A673 (cell line): ENCODE results near the gene C6orf47. TPM values are rescaled to one million over a fixed set of nuclear protein-coding genes. Genes with fewer than 3 reads are reported as not detected.
A peak's percentile ranks its signal among the peaks of the same experiment; 100 is the strongest.

Source experiments
- BruUV-seq: library from RNA; stranded (reverse); fragments of 400-500 nt; replicated peaks from 2 replicates; lab custom pipeline; 2021; lab: Mats Ljungman, UMichigan
- CTCF ChIA-PET: fragments of 300-600 bp; sonication (Branson Sonifier 250); formaldehyde crosslinking; loops from one replicate; lab custom pipeline; 2022; ENCODE audit warnings: antibody characterized with exemption; lab: Charles Lee
- POLR2A ChIA-PET: fragments of 300-600 bp; sonication (Branson Sonifier 250); formaldehyde crosslinking; loops from one replicate; lab custom pipeline; 2022; ENCODE audit warnings: antibody characterized with exemption; ENCODE audit not compliant: low non-redundant PET; lab: Charles Lee
- DNase-seq: peaks from one replicate; pipeline ENCODE4 v3.0.0-alpha.2; 2015; ENCODE audit warnings: low spot score
- H3K27ac ChIP-seq: fragments of 200-600 bp; sonication (generic); 2 replicates; pipeline ENCODE4 v1.5.1; 2016; ENCODE audit warnings: mixed run types, low read depth, mild to moderate bottlenecking, mixed read lengths, antibody characterized with exemption, low read length; ENCODE audit not compliant: poor library complexity, severe bottlenecking
- H3K27me3 ChIP-seq: fragments of 200-600 bp; sonication (generic); replicated peaks from 2 replicates; pipeline ENCODE4 v1.6.1; 2017; ENCODE audit warnings: mixed run types, low read depth, mild to moderate bottlenecking, mixed read lengths, antibody characterized with exemption, low read length; ENCODE audit not compliant: insufficient read depth, poor library complexity
- H3K36me3 ChIP-seq: fragments of 200-600 bp; sonication (generic); 2 replicates; pipeline ENCODE4 v1.6.1; 2016; ENCODE audit warnings: mixed run types, mild to moderate bottlenecking, mixed read lengths, antibody characterized with exemption, low read length; ENCODE audit not compliant: insufficient read depth, poor library complexity, severe bottlenecking
- H3K4me1 ChIP-seq: fragments of 200-600 bp; sonication (generic); 2 replicates; pipeline ENCODE4 v1.6.1; 2017; ENCODE audit warnings: mixed run types, mild to moderate bottlenecking, mixed read lengths, antibody characterized with exemption, low read length; ENCODE audit not compliant: insufficient read depth, poor library complexity, severe bottlenecking
- H3K4me3 ChIP-seq: fragments of 200-600 bp; sonication (generic); 2 replicates; pipeline ENCODE4 v1.5.1; 2016; ENCODE audit warnings: low read depth, mixed run types, mild to moderate bottlenecking, mixed read lengths, low read length; ENCODE audit not compliant: poor library complexity, severe bottlenecking
- H3K9me3 ChIP-seq: fragments of 200-600 bp; sonication (generic); 2 replicates; pipeline ENCODE4 v1.6.1; 2016; ENCODE audit warnings: mixed run types, low read depth, mild to moderate bottlenecking, mixed read lengths, antibody characterized with exemption, low read length; ENCODE audit not compliant: poor library complexity, severe bottlenecking
- EZH2 ChIP-seq: fragments of 200-600 bp; sonication (generic); IDR thresholded peaks from 2 replicates; pipeline ENCODE4 v1.6.1; 2017; ENCODE audit warnings: borderline replicate concordance, low read depth, mild to moderate bottlenecking, mixed read lengths, antibody characterized with exemption, low read length; ENCODE audit not compliant: poor library complexity, severe bottlenecking
- intact Hi-C: fragments of 100-400 bp; cut with micrococcal nuclease; formaldehyde crosslinking; loops from one replicate; pipeline ENCODE4 v1.10.0; 2022; ENCODE audit not compliant: unreplicated experiment
- total RNA-seq: library from RNA; stranded (reverse); gene quantifications from 2 replicates; pipeline ENCODE4 v1.2.3, GENCODE V29; 2021
- TF ChIP-seq, protein P1 (sequence below): fragments of 300-800, 200-600 bp; sonication (generic); conservative IDR thresholded peaks from 2 replicates; pipeline ENCODE4 v1.5.1; 2017; ENCODE audit warnings: low read depth, mild to moderate bottlenecking, antibody characterized with exemption, low read length, moderate library complexity, mixed read lengths

The C6orf47 gene
- total RNA-seq, 1 experiment from 2014 or later, result 21.3 TPM

DNA sequence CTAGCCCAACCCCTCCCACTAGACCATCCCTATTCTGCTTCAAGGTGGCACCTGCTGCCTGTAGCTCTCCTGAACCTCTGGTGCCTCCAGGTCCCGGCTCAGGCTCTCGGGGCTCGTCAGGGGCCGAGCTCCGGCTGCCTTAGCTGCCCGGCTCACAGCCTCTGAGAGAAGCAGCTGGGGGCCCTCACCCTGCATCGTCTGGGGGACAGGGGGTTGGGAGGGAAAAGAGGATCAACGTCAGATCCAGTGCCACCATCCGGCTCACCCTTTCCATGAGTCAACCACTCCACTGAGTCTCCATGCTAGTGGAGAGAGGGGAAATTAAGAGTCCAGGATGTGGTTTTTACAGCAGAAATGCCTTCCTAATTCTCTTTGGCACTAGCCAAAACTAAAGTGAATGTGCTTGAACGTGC, 21.1 kb downstream of the C6orf47 start:
- no peaks in the 10 kb centered on the region for H3K27me3 ChIP-seq
- H3K36me3 ChIP-seq, result peaks cover 95% of the 10 kb centered on the region
- no peaks in the 10 kb centered on the region for H3K9me3 ChIP-seq
- intact Hi-C loops, result no loop called here
- no peak for TF ChIP-seq EZH2
- TF ChIP-seq, protein P1, sequence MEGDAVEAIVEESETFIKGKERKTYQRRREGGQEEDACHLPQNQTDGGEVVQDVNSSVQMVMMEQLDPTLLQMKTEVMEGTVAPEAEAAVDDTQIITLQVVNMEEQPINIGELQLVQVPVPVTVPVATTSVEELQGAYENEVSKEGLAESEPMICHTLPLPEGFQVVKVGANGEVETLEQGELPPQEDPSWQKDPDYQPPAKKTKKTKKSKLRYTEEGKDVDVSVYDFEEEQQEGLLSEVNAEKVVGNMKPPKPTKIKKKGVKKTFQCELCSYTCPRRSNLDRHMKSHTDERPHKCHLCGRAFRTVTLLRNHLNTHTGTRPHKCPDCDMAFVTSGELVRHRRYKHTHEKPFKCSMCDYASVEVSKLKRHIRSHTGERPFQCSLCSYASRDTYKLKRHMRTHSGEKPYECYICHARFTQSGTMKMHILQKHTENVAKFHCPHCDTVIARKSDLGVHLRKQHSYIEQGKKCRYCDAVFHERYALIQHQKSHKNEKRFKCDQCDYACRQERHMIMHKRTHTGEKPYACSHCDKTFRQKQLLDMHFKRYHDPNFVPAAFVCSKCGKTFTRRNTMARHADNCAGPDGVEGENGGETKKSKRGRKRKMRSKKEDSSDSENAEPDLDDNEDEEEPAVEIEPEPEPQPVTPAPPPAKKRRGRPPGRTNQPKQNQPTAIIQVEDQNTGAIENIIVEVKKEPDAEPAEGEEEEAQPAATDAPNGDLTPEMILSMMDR, result no peak
- POLR2A ChIA-PET, result no interaction called here
- BruUV-seq, result no TSS peak
- DNase-seq, result no peak
- CTCF ChIA-PET, result no interaction called here
- H3K4me3 ChIP-seq, result no peak overlapping the region
- H3K27ac ChIP-seq, result no peak overlapping the region
- H3K4me1 ChIP-seq, result no peaks in the 10 kb centered on the region

DNA sequence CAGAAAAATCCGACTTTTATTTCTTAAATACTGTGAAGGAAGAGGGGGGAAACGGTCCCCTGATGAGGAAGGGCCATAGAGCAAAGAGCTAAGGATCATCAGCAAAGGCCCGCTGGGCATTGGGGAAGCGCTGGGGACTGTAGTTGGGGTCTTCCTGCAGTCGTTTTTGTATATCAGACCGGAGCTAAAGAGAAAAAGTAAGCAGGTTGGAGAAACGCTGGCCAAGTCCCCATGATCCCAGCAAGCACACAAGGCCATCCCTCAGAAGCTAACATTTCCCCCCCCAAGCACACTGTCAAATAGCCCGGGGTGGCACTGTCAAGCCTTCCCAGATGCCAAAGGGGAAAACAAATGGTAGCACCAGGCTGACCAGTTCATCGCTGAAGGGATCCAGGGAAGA, 21.5 kb downstream of the C6orf47 start:
- no peak overlapping the region for H3K4me3 ChIP-seq
- intact Hi-C loops, result no loop called here
- H3K36me3 ChIP-seq, result peaks cover 95% of the 10 kb centered on the region
- no peak for DNase-seq
- H3K4me1 ChIP-seq, result no peaks in the 10 kb centered on the region
- TF ChIP-seq EZH2, result no peak
- TF ChIP-seq, protein P1, result no peak
- ChIA-PET POLR2A (no interaction called here), CTCF (no interaction called here)
- H3K27me3 ChIP-seq, result no peaks in the 10 kb centered on the region
- no TSS peak for BruUV-seq
- no peaks in the 10 kb centered on the region for H3K9me3 ChIP-seq
- no peak overlapping the region for H3K27ac ChIP-seq

DNA sequence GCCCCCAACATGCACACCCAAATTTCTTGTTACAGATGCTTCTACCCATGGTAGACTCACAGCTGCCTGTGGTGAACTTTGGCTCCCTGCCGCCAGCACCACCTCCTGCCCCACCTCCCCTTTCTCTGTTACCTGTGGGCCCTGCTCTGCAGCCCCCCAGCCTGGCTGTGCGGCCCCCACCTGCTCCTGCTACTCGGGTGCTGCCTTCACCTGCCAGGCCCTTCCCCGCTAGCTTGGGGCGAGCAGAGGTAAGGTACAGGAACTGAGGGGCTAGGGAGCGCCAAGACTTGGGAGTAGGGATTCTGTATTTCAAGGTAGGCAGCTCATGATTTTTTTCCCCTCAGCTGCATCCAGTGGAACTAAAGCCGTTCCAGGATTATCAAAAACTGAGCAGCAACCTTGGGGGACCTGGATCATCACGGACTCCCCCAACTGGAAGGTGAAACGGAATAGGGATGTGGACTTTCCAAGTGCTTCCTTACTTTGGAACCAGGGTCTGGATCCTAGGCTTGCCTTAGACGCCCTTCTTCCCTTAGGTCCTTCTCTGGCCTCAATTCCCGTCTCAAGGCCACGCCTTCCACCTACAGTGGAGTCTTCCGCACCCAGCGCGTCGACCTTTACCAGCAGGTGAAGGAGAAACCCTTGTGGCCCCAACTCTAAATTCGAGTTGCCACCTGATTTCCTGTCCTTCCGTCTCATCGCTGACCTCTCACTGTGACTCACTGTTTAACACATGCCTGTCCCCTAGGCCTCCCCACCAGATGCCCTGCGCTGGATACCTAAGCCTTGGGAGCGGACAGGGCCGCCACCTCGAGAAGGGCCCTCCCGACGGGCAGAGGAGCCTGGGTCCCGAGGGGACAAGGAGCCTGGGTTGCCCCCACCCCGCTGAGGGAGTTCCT, 23.6 kb downstream of the C6orf47 start:
- no peaks in the 10 kb centered on the region for H3K27me3 ChIP-seq
- POLR2A ChIA-PET, result interaction anchor here (0.6 kb wide), 1 partner anchor 23 kb away, joined by 4 read pairs; the partner anchor contains the start of gene C6orf47
- TF ChIP-seq, protein P1, result no peak
- no peak for TF ChIP-seq EZH2
- no peak overlapping the region for H3K27ac ChIP-seq
- no peaks in the 10 kb centered on the region for H3K9me3 ChIP-seq
- no peak overlapping the region for H3K4me3 ChIP-seq
- CTCF ChIA-PET, result no interaction called here
- H3K4me1 ChIP-seq, result no peaks in the 10 kb centered on the region
- intact Hi-C loops, result no loop called here
- BruUV-seq, result TSS peak; percentile 34
- H3K36me3 ChIP-seq, result peaks cover 99% of the 10 kb centered on the region
- no peak for DNase-seq
